ENCODE data around the gene CRELD1.

DNA sequence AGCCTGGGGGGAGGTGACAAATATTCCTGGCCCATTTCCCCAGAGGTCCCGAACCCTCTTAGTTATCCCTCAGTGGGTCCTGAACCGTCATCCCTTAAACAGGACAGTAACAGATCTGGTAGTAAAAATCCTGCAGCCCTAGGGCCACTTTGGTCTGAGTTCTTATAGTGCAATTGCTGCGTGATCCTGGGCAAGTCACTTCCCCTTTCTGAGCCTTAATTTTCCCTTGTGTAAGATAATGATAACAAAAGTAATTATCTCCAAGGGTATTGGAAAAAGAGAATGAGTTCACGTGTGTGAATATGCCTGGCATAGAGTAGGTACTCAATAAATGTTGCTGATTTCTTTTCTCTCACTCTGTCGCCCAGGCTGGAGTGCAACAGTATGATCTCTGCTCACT is 46.2 kb upstream of the CRELD1 start:
- TF ChIP-seq SRF (CRISPR knock-in tag; IDR thresholded peaks at IDR 0.05) (no peak), E2F1 (CRISPR knock-in tag; IDR thresholded peaks at IDR 0.05) (no peak), ZBTB5 (IDR thresholded peaks at IDR 0.05) (no peak), RAD21 (CRISPR knock-in tag; conservative IDR thresholded peaks at IDR 0.05 in 1 of 2, IDR thresholded peaks at IDR 0.05 in 1 of 2) (no peak), EP400 (IDR thresholded peaks at IDR 0.05) (no peak)
- TF ChIP-seq, protein P1, sequence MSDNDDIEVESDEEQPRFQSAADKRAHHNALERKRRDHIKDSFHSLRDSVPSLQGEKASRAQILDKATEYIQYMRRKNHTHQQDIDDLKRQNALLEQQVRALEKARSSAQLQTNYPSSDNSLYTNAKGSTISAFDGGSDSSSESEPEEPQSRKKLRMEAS (CRISPR knock-in tag; IDR thresholded peaks at IDR 0.05) = no peak
